Measurements from ENCODE around the gene BDP1.
"Not testable (repeated sequence)": the region's sequence is repeated elsewhere in the genome, so short reads cannot be mapped to it uniquely, and the experiment has no call there.

DNA sequence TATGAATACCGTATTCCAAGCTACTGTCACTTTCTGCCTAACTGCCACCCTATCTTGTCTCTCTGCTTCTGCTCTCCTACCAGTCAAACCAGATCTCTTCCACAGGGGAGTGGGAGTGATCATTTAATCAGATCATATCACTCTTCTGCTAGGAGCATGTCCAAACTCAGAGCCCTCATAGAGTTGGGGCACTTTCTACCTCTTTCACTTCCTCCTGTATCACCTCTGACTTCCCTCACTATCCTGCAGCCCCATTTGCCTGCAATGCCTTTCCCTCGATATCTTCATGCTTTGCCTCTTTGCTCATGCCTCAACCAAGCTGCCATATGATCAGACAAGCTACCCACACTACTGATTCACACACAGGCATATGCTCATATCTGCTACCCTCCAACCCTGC is 45.4 kb upstream of the BDP1 start:
- not testable (repeated sequence) for TF ChIP-seq ZC3H10 (CRISPR knock-in tag; IDR thresholded peaks at IDR 0.05); ZFP30 (CRISPR knock-in tag; IDR thresholded peaks at IDR 0.05); ARNTL (CRISPR knock-in tag; IDR thresholded peaks at IDR 0.05; ENCODE audit: borderline replicate concordance, low read depth); ZNF70 (CRISPR knock-in tag; IDR thresholded peaks at IDR 0.05); TOX (CRISPR knock-in tag; IDR thresholded peaks at IDR 0.05; ENCODE audit: borderline replicate concordance); RARB (CRISPR knock-in tag; IDR thresholded peaks at IDR 0.05); ISL1 (CRISPR knock-in tag; IDR thresholded peaks at IDR 0.05); ZFP3 (CRISPR knock-in tag; IDR thresholded peaks at IDR 0.05); OSR1 (CRISPR knock-in tag; IDR thresholded peaks at IDR 0.05); CSDC2 (CRISPR knock-in tag; IDR thresholded peaks at IDR 0.05); PPARA (CRISPR knock-in tag; IDR thresholded peaks at IDR 0.05; ENCODE audit: borderline replicate concordance)
- TF ChIP-seq, protein P1, sequence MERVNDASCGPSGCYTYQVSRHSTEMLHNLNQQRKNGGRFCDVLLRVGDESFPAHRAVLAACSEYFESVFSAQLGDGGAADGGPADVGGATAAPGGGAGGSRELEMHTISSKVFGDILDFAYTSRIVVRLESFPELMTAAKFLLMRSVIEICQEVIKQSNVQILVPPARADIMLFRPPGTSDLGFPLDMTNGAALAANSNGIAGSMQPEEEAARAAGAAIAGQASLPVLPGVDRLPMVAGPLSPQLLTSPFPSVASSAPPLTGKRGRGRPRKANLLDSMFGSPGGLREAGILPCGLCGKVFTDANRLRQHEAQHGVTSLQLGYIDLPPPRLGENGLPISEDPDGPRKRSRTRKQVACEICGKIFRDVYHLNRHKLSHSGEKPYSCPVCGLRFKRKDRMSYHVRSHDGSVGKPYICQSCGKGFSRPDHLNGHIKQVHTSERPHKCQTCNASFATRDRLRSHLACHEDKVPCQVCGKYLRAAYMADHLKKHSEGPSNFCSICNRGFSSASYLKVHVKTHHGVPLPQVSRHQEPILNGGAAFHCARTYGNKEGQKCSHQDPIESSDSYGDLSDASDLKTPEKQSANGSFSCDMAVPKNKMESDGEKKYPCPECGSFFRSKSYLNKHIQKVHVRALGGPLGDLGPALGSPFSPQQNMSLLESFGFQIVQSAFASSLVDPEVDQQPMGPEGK (CRISPR knock-in tag; IDR thresholded peaks at IDR 0.05; ENCODE audit: borderline replicate concordance): not testable (repeated sequence)
- TF ChIP-seq, protein P2, sequence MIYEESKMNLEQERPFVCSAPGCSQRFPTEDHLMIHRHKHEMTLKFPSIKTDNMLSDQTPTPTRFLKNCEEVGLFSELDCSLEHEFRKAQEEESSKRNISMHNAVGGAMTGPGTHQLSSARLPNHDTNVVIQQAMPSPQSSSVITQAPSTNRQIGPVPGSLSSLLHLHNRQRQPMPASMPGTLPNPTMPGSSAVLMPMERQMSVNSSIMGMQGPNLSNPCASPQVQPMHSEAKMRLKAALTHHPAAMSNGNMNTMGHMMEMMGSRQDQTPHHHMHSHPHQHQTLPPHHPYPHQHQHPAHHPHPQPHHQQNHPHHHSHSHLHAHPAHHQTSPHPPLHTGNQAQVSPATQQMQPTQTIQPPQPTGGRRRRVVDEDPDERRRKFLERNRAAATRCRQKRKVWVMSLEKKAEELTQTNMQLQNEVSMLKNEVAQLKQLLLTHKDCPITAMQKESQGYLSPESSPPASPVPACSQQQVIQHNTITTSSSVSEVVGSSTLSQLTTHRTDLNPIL (CRISPR knock-in tag; IDR thresholded peaks at IDR 0.05; ENCODE audit: low read depth): not testable (repeated sequence)
- TF ChIP-seq, protein P3, sequence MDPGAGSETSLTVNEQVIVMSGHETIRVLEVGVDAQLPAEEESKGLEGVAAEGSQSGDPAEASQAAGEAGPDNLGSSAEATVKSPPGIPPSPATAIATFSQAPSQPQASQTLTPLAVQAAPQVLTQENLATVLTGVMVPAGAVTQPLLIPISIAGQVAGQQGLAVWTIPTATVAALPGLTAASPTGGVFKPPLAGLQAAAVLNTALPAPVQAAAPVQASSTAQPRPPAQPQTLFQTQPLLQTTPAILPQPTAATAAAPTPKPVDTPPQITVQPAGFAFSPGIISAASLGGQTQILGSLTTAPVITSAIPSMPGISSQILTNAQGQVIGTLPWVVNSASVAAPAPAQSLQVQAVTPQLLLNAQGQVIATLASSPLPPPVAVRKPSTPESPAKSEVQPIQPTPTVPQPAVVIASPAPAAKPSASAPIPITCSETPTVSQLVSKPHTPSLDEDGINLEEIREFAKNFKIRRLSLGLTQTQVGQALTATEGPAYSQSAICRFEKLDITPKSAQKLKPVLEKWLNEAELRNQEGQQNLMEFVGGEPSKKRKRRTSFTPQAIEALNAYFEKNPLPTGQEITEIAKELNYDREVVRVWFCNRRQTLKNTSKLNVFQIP (CRISPR knock-in tag; IDR thresholded peaks at IDR 0.05; ENCODE audit: borderline replicate concordance, low read depth): not testable (repeated sequence)
